HG03095 (cell line): ENCODE results near the gene CMTM8.

Experiments
- ATAC-seq: cut with Tn5 transposase; IDR thresholded peaks from one replicate; pipeline ENCODE4 v1.9.1; 2021; ENCODE audit warnings: moderate library complexity; ENCODE audit not compliant: unreplicated experiment

Gene CMTM8

GRCh38 chr3:32303977-32304881 lies 65.7 kb downstream of the CMTM8 start:
- no peak for ATAC-seq

DNA sequence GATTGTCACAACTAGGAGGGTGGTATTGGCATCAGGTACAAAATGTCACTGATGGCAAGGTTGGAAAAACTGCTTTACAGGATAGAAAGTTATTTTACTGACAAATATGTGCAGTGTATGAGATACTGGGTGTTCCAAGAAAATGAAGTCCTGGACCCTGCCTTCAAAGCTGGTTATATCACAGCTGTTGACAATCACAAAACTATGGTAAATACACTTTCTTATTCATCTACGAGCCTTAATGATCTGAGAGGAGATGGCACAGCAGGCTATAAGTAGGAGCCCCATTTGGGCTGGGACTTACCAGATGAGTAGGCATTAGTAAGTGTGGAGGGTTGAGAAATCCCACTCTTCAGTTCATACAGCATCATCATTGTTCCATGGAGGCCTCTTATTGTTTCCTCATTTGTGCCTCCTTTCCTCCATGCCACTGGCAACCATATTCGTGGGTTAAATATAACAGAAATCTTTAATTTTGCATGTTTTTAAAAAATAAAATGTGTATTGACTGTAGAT lies 66.9 kb downstream of the CMTM8 start:
- ATAC-seq, result no peak

DNA sequence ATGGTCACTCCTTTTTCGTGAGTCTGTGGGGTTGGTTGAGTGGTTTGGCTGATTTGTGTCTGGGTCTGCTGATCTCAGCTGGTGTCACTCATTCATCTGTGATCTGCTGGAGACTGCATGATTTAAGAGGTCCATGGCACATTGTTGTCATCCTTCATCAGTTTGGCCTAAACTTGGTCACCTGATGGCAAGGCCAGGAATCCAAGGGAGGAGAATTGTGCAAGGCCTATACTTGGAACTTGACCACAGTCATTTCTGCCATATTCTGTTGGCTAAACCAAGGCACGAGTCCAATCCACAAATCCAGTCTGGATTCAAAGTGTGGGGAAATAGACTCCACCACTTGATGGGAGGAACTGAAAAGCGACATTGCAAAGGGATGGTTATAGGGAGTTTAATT lies 67.6 kb downstream of the CMTM8 start:
- no peak for ATAC-seq

- no peak for ATAC-seq
These were observed 69.1 kb downstream of the CMTM8 start for GRCh38 chr3:32307591-32307990.

- no peak for ATAC-seq
These were observed 69.9 kb downstream of the CMTM8 start for GRCh38 chr3:32308378-32308777.

- no peak for ATAC-seq
These were observed 71.3 kb downstream of the CMTM8 start for GRCh38 chr3:32309654-32310242.

DNA sequence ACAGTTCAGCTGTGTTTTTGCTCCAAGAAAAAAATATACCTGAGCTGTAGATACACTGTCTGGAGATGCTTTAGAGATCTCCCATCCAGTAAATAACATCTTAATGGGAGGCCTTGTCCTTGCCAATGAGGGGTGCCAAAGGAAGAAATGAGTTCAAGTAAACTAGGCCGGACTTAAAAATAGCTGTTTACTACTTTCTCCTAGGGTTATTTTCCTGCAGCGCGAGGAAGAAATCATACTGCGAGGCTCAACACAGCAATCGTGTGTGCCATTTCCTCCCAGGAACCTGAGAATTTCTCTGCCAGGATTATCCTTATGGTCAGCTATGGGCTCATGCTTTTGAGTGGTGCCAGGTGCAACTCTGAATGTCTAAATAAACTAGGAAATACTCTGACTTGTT lies 71.9 kb downstream of the CMTM8 start:
- no peak for ATAC-seq

GRCh38 chr3:32310918-32311839 lies 72.7 kb downstream of the CMTM8 start:
- no peak for ATAC-seq

DNA sequence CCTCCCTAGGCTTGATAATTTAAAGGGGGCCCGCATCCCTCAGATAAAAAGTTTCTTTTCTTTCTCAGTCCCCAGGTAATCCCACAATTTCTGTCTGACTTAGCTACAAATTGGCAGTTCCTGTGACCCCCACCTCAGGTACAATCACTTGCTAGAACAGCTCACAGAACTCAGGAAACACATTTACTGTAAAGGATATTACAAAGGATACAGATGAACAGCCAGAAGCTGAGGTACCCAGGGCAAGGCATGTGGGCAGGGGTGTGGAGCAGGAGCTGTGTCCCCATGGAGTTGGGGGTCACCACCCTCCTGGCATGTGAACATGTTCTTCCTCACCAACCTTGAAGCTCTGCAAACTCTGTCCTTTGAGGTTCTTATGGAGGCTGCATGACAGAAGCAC lies 73.8 kb downstream of the CMTM8 start:
- no peak for ATAC-seq

DNA sequence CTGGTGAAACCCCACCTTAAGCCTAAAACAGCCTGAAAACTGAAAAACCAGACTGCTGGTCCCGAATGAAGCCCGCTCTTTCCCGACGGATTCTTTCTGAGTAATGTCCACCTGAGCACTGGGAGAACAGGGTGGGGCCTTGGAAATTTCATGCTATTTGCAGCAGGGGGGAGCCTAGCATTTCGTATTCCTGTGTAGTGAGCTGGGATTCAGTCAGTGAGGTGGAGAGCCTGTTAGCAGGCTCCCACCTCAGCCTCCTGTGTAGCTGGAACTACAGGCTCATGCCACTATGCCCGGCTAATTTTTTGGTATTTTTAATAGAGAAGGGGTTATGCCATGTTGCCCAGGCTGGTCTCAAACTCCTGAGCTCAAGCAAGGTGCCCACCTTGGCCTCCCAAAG lies 74.7 kb downstream of the CMTM8 start:
- ATAC-seq, result no peak

DNA sequence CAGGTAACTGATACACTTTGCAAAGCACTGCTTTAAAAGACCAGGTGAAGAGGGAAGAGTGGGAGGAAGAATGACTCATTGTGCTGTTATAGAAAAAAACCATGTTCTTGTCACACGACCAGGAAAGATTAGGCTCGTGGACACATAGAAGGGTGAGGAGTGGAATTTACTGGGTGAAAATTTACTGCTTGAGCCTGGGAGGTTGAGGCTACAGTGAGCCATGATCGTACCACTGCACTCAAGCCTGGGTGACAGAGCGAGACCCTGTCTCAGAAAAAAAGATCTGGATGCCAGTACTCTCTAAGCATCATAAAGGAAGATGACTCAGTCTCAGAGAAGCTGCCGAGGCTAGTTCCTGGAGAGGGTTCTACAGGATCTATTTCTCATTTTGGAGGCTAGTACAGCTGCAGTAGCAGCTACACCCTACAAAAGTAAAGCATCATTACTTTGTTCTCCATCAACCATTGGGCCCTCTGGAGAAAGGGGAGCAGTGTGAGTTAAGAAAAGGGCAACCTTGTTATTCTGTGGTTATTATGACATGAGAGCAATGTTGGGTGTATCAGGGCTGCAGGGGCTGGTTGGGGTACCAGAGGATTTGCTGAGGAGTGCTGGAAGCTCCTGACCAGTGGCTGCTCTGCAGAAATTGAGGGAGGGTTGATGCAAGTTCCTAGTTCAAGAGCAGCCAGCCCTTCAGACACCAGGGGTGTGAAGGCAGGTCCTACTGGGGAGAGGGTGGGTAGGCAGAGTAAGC lies 75.4 kb downstream of the CMTM8 start:
- ATAC-seq, result no peak

GRCh38 chr3:32315441-32315840 lies 77.0 kb downstream of the CMTM8 start:
- no peak for ATAC-seq

DNA sequence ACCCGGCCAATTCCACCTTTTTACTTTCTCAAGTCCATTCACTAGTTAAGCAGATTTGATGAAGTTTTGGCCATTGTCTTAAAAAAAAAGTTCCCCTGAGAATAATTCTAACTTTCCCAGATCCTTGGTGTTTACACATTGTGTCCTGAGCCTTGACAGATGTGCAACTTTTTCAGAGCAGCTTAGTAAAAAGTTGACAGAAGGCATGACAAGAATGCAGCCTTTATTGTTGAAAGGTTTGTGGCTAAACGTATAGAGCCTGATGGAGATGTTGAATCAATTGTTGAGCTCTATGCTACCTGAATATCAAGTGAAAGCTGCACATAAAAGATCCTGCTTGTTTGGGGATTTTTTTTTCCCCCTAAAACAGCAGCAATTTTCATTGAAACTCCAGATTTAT lies 77.8 kb downstream of the CMTM8 start:
- ATAC-seq, result no peak

GRCh38 chr3:32316976-32317375 lies 78.5 kb downstream of the CMTM8 start:
- ATAC-seq, result no peak

- no peak for ATAC-seq
These were observed 81.1 kb downstream of the CMTM8 start for GRCh38 chr3:32319607-32320006.

DNA sequence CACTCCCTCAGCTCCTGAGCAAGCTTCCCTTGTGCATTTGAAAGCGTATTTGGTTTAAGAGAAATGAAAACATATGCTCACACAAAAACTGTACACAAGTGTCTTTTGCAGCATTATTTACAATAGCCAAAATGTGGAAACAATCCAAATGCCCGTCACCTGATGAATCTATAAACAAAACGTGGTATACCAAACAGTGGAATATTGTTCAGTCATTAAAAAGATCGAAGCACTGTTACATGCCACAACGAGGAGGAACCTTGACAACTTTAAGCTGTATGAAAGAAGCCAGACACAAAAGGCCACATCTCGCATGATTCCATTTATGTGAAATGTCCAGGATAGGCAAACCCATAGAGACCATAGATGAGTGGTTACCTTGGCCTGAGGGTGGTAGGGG lies 81.6 kb downstream of the CMTM8 start:
- ATAC-seq, result no peak

DNA sequence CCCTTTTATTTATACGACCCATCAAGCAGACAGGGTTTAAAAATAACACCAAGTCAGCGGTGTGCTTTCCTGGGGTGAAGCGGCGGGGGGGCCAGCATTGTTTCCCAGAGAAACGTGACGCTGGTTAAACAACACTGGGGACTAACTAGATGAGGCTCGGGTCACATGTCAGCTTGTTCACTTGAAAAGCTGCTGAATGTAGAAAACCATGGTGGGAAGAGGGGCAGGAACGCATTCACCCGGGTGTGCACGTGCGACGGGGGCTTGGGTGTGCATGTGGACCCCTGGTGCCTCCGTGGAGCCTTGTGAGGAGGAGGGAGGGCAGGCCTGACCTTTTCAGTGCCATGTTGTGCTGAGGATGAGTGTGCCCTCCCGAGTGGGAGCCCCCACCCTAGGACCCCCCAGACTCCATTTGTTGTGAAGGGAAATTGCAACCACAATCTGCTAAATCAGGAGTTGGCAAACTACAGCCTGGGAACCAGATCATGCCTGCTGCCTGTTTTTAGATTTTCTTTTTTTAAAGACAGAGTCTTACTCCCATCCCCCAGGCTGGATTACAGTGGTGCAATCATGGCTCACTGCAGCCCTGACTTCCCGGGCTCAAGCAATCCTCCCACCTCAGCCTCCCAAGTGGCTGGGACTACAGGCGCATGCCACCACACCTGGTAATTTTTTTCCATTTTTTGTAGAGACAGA lies 82.8 kb downstream of the CMTM8 start:
- ATAC-seq, result no peak

GRCh38 chr3:32322311-32322710 lies 83.8 kb downstream of the CMTM8 start:
- ATAC-seq, result no peak

GRCh38 chr3:32323604-32324003 lies 85.1 kb downstream of the CMTM8 start:
- ATAC-seq, result no peak

- no peak for ATAC-seq
These were observed 86.7 kb downstream of the CMTM8 start for GRCh38 chr3:32325201-32325600.
